RKO (cell line): ENCODE results near the gene UBAP2.

Experiments
- DNase-seq: peaks from one replicate; pipeline ENCODE4 v3.0.0-alpha.2; 2016; ENCODE audit warnings: low spot score

The UBAP2 gene

GRCh38 chr9:34048727-34049629 is at the start of gene UBAP2:
Gene UBAP2, minus strand, starts transcription at chr9:34048887. Its CDS starts 31,739 bp downstream, at chr9:34017148.
- peak; percentile 96 for DNase-seq

- no peak for DNase-seq
Observed at GRCh38 chr9:34098307-34098706, 49.6 kb upstream of the UBAP2 start.

GRCh38 chr9:34097865-34098264 is 49.2 kb upstream of the UBAP2 start:
- no peak for DNase-seq

- DNase-seq: no peak
Observed at GRCh38 chr9:34096751-34097150, 48.1 kb upstream of the UBAP2 start.

GRCh38 chr9:34093578-34093977 is 44.9 kb upstream of the UBAP2 start:
- DNase-seq: no peak

DNA sequence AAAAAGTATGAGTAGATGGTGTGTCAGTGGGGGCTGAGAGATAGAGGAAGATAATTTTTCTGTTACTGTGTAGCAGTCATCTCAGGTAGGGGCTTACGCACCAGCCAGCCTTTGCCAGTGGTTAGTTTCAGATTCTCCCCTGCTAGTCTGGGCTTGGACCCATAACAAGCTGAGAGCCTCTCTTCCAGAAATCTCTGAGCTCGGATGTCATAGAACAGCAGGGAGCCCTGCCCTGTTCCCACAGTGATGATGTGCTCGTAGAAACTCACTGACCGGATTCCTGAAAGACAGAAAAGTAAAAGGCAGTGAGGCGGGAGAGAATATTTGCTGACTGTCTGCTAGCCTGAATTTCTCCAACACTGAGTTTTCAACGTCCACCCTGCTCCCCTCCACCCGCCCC is 40.6 kb upstream of the UBAP2 start:
- no peak for DNase-seq

GRCh38 chr9:34087370-34087769 is 38.7 kb upstream of the UBAP2 start:
- DNase-seq: no peak

DNA sequence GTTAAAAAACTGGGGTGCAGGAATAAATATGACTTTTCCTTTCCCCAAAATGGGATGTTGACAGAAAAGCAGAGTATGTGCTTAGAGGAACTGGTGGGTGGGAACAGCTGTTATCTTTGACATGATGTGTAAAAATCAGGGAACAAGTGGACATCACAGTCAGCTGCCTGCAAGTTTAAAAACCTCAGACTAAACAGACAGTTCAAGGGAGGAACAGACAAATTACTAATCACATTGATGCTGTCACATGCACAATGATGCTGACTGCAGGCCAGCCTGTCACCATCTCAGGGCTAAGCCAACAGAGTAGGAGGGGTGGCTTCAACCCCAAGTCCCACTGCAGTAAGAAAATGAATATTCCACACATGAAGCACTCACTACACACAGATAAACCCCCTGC is 38.2 kb upstream of the UBAP2 start:
- no peak for DNase-seq

DNA sequence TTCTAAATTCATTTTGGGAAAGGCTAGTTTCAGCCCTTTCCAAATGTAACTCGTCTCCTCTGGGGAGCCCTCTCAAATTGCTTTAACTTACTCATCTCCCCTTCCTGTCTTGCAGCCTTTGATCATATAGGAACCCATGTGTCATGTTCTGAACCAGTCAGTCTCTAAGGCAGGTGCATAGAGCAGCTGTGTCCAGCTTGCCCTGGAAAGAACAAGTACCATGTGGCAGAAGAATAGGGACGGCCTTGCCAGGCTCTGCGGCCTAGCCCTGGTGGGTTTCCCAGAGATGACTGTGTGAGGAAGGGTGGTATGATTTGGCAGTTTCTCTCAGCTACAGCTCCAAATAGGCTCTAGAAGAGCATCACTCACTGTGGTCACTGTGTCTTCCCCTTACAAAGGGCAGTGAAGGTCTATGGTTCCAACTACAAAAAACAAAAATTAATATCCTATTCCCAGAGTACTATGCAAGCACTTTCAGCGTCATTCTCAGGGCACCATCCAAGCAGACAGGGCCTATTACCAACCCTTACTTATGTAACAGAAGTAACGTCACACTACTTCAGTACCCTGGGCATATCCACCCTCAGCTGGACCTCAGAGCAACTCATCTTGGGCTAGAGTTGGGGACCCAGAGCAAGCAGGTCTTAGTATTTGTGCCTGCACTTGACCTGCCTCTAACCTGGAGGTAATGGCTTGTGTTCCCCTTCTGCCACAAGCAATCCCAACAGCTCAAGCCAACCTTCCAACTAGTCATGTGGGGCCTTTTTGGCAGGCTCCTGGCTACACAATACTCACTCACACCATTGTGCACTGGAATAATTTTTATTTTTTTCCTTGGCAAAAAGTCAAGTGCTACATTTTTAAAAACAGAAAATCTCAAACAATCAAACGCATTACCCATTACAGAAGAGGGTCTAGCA is 37.2 kb upstream of the UBAP2 start:
- peak; percentile 73 for DNase-seq

DNA sequence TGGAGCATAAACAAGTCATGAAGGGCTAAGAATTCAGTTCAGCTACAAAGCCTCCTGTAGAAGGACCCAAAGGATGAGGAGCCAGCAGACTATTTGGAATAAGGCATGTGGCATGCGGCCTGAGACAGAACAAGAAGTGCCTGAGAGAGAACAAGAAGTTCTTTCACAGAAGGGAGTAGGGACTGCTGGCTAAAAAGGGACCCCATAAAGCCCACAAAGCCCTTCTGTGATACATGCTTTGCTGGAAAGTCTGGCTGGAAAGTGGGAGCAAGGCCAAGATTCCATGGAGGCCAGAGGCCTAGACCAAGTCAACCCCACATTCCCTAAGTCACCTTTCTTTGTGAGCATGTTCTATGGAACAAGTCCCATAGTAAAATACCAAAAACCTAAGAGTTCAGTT is 35.9 kb upstream of the UBAP2 start:
- no peak for DNase-seq

GRCh38 chr9:34079181-34079580 is 30.5 kb upstream of the UBAP2 start:
- peak; percentile 60 for DNase-seq

GRCh38 chr9:34072868-34073590 is 24.3 kb upstream of the UBAP2 start:
- DNase-seq: peak; percentile 32

DNA sequence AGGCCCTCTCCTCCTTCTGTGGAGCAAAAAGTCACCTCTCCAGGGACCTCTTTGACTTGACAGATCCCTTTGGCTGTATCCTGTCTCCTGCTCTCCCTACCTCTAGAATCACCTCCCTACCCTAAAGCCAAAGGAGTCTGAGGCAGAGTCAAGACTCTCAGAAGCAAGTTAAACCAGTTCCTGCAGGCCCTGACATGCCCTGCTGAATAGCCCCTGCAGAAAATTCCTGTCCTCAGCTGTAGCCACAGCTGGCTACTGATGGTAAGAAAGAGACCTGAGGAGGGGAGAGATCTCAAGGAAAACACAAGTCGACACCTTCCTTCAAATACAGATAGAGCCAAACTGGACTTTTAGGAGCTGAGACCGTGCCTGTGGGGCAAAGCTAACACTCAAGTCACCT is 23.7 kb upstream of the UBAP2 start:
- no peak for DNase-seq

- no peak for DNase-seq
Observed at GRCh38 chr9:34070606-34071324, 22.1 kb upstream of the UBAP2 start.

- no peak for DNase-seq
Observed at GRCh38 chr9:34069831-34070230, 21.1 kb upstream of the UBAP2 start.

- DNase-seq: no peak
Observed at GRCh38 chr9:34065541-34065940, 16.9 kb upstream of the UBAP2 start.

GRCh38 chr9:34059954-34060353 is 11.3 kb upstream of the UBAP2 start:
- DNase-seq: no peak

GRCh38 chr9:34059281-34059680 is 10.6 kb upstream of the UBAP2 start:
- no peak for DNase-seq

DNA sequence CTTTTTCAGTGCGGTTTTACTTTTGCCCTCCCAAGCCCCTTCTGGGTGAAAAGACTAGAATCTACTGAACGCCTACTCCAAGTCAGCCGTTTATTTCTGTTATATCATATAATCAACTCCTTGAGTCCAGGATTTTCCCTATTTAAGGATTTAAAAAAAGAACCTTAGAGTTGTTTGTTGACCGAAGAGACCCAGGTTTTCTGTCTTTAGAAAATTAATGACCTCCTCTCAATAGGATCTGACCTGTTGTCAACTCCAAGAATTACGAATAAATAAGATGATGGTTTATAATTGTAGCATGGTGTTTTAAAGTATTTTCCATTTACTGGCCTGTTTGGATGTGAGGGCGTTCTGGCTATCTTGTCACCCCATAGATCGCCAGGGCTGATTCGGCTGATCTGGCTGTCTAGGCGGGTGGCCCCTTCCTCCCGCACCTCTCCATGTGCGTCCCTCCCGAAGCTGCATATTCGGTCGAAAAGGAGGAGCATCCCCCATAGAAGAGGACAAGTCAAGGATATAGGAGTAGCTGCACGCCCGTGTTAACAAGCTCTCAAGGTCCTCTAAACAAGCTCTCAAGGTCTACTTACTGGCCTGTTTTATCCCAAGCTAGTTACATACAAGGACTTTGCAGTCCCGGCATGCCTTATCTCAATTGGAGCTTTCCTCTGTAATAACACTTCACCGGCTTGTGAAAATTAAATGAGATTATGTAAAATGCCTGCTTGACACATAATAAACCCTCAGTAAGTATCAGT is 1.1 kb upstream of the UBAP2 start:
- no peak for DNase-seq

- DNase-seq: peak; percentile 63
Observed at GRCh38 chr9:34047864-34048726, 592 bp downstream of the UBAP2 start.
